Common myeloid progenitor, CD34-positive (primary cell): ENCODE data around the gene CREB3.

Experiments
- CTCF ChIA-PET: fragments of 350-600 bp; sonication (Branson Sonifier 250); formaldehyde crosslinking; loops from one replicate; lab custom pipeline; 2021; ENCODE audit warnings: antibody characterized with exemption; lab: Charles Lee
- POLR2A ChIA-PET: fragments of 350-600 bp; sonication (Branson Sonifier 250); formaldehyde crosslinking; loops from one replicate; lab custom pipeline; 2021; ENCODE audit warnings: antibody characterized with exemption; lab: Charles Lee
- DNase-seq, 3 donors: peaks; one replicate each; pipeline versions ENCODE4 v3.0.0 to v3.0.0-alpha.2; 2013
- H3K27ac ChIP-seq, 2 experiments: 1 replicate in 1 of 2; 2 replicates in 1 of 2; pipeline ENCODE4 v1.7.0; 2013; ENCODE audit warnings: inconsistent platforms in 2 of 2, low read length in 2 of 2, mild to moderate bottlenecking in 2 of 2, low read depth in 1 of 2, moderate library complexity in 1 of 2; ENCODE audit not compliant: severe bottlenecking in 2 of 2, insufficient read depth in 1 of 2, poor library complexity in 1 of 2
- H3K27me3 ChIP-seq, 5 experiments: replicated peaks in 2 of 5; 1 replicate in 3 of 5; 2 replicates in 2 of 5; pipeline versions ENCODE4 v1.6.1 to v1.7.0; 2013; ENCODE audit warnings: low read length in 4 of 5, mild to moderate bottlenecking in 2 of 5, moderate library complexity in 2 of 5, inconsistent platforms in 1 of 5; ENCODE audit not compliant: insufficient read depth in 5 of 5, control insufficient read depth in 4 of 5
- H3K36me3 ChIP-seq, 4 experiments: 1 replicate in 2 of 4; 2 replicates in 2 of 4; pipeline versions ENCODE4 v1.6.1 to v1.7.0; 2013; ENCODE audit warnings: low read length in 3 of 4, control low read depth in 1 of 4, mild to moderate bottlenecking in 1 of 4; ENCODE audit not compliant: control insufficient read depth in 4 of 4, insufficient read depth in 4 of 4
- H3K4me1 ChIP-seq, 4 experiments: 1 replicate in 3 of 4; 2 replicates in 1 of 4; pipeline versions ENCODE4 v1.6.1 to v1.7.1; 2013; ENCODE audit warnings: low read length in 3 of 4, mild to moderate bottlenecking in 3 of 4, control low read depth in 1 of 4, inconsistent platforms in 1 of 4, moderate library complexity in 1 of 4; ENCODE audit not compliant: control insufficient read depth in 4 of 4, insufficient read depth in 4 of 4; ENCODE audit errors: control extremely low read depth in 1 of 4
- H3K4me3 ChIP-seq, 7 experiments: 1 replicate in 4 of 7; 2 replicates in 3 of 7; pipeline versions ENCODE4 v1.5.1 to v1.7.0; 2013; ENCODE audit warnings: mild to moderate bottlenecking in 7 of 7, low read length in 6 of 7, moderate library complexity in 6 of 7, inconsistent platforms in 2 of 7, low read depth in 2 of 7, control low read depth in 1 of 7; ENCODE audit not compliant: insufficient read depth in 4 of 7, control insufficient read depth in 1 of 7; ENCODE audit errors: extremely low read depth in 1 of 7
- H3K9me3 ChIP-seq, 5 experiments: 1 replicate in 4 of 5; 2 replicates in 1 of 5; pipeline versions ENCODE4 v1.6.1 to v1.7.1; 2013; ENCODE audit warnings: low read length in 4 of 5, mild to moderate bottlenecking in 2 of 5, inconsistent platforms in 1 of 5, low read depth in 1 of 5, moderate library complexity in 1 of 5; ENCODE audit not compliant: control insufficient read depth in 4 of 5, insufficient read depth in 2 of 5; ENCODE audit errors: control extremely low read depth in 1 of 5
- WGBS: methylation state at CpG from one replicate; pipeline ENCODE4 v1.1.5; 2013; ENCODE audit not compliant: insufficient coverage; 5-methylcytosine and 5-hydroxymethylcytosine counted together

CREB3 gene

GRCh38 chr9:35714123-35714522 is 18.3 kb upstream of the CREB3 start:
- H3K36me3 ChIP-seq, result peaks cover 45 to 93% (median 78%) of the 10 kb centered on the region in 4 experiments
- CTCF ChIA-PET, result interaction anchor here (1.5 to 13.4 kb wide), 5 partner anchors 8 to 99 kb away, joined by 3 to 94 read pairs (median 11); partner anchors contain the start of genes CREB3 and TLN1
- H3K4me3 ChIP-seq, result no peak overlapping the region
- no peaks in the 10 kb centered on the region for H3K4me1 ChIP-seq
- WGBS, result 92% methylated on average over 6 of the region's 6 CpGs
- H3K27me3 ChIP-seq, result no peaks in the 10 kb centered on the region
- DNase-seq, result no peak
- H3K9me3 ChIP-seq, result no peaks in the 10 kb centered on the region
- POLR2A ChIA-PET, result interaction anchor here (2.7 kb wide), 1 partner anchor 13 kb away, joined by 7 read pairs; no protein-coding TSS in a partner anchor
- H3K27ac ChIP-seq, result no peak overlapping the region

- no peaks in the 10 kb centered on the region for H3K27me3 ChIP-seq
- ChIA-PET POLR2A (interaction anchor here (2.7 kb wide), 1 partner anchor 13 kb away, joined by 7 read pairs; no protein-coding TSS in a partner anchor), CTCF (interaction anchor here (0.7 to 13.4 kb wide), 6 partner anchors 7 to 100 kb away, joined by 3 to 94 read pairs (median 10); partner anchors contain the start of genes CREB3 and TLN1)
- H3K4me1 ChIP-seq, result no peaks in the 10 kb centered on the region
- no peak overlapping the region for H3K27ac ChIP-seq
- no peak for DNase-seq
- 98% methylated on average over 9 of the region's 13 CpGs for WGBS
- H3K4me3 ChIP-seq, result no peak overlapping the region
- H3K9me3 ChIP-seq, result no peaks in the 10 kb centered on the region
- peaks cover 48 to 95% (median 81%) of the 10 kb centered on the region in 4 experiments for H3K36me3 ChIP-seq
Measured at GRCh38 chr9:35714579-35715252, 17.8 kb upstream of the CREB3 start.

GRCh38 chr9:35716230-35716629 is 16.2 kb upstream of the CREB3 start:
- DNase-seq, result no peak
- H3K36me3 ChIP-seq, result peaks cover 48 to 97% (median 80%) of the 10 kb centered on the region in 4 experiments
- H3K4me1 ChIP-seq, result no peaks in the 10 kb centered on the region
- H3K4me3 ChIP-seq, result no peak overlapping the region
- 96% methylated on average over 4 of the region's 4 CpGs for WGBS
- H3K27ac ChIP-seq, result no peak overlapping the region
- ChIA-PET POLR2A (interaction anchor here (2.7 kb wide), 1 partner anchor 11 kb away, joined by 7 read pairs; no protein-coding TSS in a partner anchor), CTCF (interaction anchor here (1.1 to 13.4 kb wide), 3 partner anchors 12 to 57 kb away, joined by 3 to 94 read pairs (median 86); partner anchors contain the start of genes CREB3 and TLN1)
- H3K27me3 ChIP-seq, result no peaks in the 10 kb centered on the region
- H3K9me3 ChIP-seq, result no peaks in the 10 kb centered on the region

- Histone ChIP-seq H3K4me3 (no peak overlapping the region), H3K27me3 (no peaks in the 10 kb centered on the region), H3K4me1 (no peaks in the 10 kb centered on the region), H3K9me3 (no peaks in the 10 kb centered on the region), H3K36me3 (peaks cover 49 to 97% (median 81%) of the 10 kb centered on the region in 4 experiments), H3K27ac (no peak overlapping the region)
- DNase-seq, result no peak
- POLR2A ChIA-PET, result no interaction called here
- CTCF ChIA-PET, result interaction anchor here (0.6 to 13.4 kb wide), 3 partner anchors 11 to 22 kb away, joined by 3 to 94 read pairs (median 86); partner anchors contain the start of genes CREB3 and TLN1
- WGBS, result over 99% methylated on average over 14 of the region's 14 CpGs
Measured at GRCh38 chr9:35717132-35717870, 15.2 kb upstream of the CREB3 start.

- DNase-seq, result peak in 1 of 3 donors; percentile 11
- CTCF ChIA-PET, result interaction anchor here (11.1 to 13.4 kb wide), 2 partner anchors 10 to 23 kb away, joined by 86 to 94 read pairs; partner anchors contain the start of genes CREB3 and TLN1
- WGBS, result 100% methylated on average over 8 of the region's 15 CpGs
- Histone ChIP-seq H3K27me3 (no peaks in the 10 kb centered on the region), H3K4me3 (no peak overlapping the region), H3K36me3 (peaks cover 52 to 97% (median 82%) of the 10 kb centered on the region in 4 experiments), H3K9me3 (no peaks in the 10 kb centered on the region), H3K4me1 (no peaks in the 10 kb centered on the region), H3K27ac (no peak overlapping the region)
- POLR2A ChIA-PET, result no interaction called here
Measured at GRCh38 chr9:35718721-35719511, 13.6 kb upstream of the CREB3 start.

GRCh38 chr9:35719546-35719945 is 12.9 kb upstream of the CREB3 start:
- Histone ChIP-seq H3K4me3 (no peak overlapping the region), H3K9me3 (no peaks in the 10 kb centered on the region), H3K36me3 (peaks cover 46 to 97% (median 82%) of the 10 kb centered on the region in 4 experiments), H3K4me1 (no peaks in the 10 kb centered on the region), H3K27me3 (no peaks in the 10 kb centered on the region), H3K27ac (no peak overlapping the region)
- CTCF ChIA-PET, result interaction anchor here (11.1 to 13.4 kb wide), 2 partner anchors 9 to 24 kb away, joined by 86 to 94 read pairs; partner anchors contain the start of genes CREB3 and TLN1
- 100% methylated on average over 3 of the region's 4 CpGs for WGBS
- no peak for DNase-seq
- POLR2A ChIA-PET, result no interaction called here
